Hematopoietic multipotent progenitor cell (in vitro differentiated cells): ENCODE results near the gene NKD1. TPM values are rescaled to one million over a fixed set of nuclear protein-coding genes. Genes with fewer than 3 reads are reported as not detected.
"Not testable (repeated sequence)": the region's sequence is repeated elsewhere in the genome, so short reads cannot be mapped to it uniquely, and the experiment has no call there.

Source experiments
- DNase-seq, 3 donors: peaks; one replicate each; pipeline ENCODE4 v3.0.0-alpha.2; 2011 to 2015; ENCODE audit warnings: low read depth in 2 of 3, low spot score in 2 of 3
- total RNA-seq: library from RNA; depleted of rRNA; stranded (reverse); fragments of >200 nt; gene quantifications from one replicate; pipeline ENCODE4 v1.2.3, GENCODE V29; 2012

Gene NKD1, protein sequence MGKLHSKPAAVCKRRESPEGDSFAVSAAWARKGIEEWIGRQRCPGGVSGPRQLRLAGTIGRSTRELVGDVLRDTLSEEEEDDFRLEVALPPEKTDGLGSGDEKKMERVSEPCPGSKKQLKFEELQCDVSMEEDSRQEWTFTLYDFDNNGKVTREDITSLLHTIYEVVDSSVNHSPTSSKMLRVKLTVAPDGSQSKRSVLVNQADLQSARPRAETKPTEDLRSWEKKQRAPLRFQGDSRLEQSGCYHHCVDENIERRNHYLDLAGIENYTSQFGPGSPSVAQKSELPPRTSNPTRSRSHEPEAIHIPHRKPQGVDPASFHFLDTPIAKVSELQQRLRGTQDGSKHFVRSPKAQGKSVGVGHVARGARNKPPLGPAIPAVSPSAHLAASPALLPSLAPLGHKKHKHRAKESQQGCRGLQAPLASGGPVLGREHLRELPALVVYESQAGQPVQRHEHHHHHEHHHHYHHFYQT
- under 0.01 TPM for total RNA-seq

DNA sequence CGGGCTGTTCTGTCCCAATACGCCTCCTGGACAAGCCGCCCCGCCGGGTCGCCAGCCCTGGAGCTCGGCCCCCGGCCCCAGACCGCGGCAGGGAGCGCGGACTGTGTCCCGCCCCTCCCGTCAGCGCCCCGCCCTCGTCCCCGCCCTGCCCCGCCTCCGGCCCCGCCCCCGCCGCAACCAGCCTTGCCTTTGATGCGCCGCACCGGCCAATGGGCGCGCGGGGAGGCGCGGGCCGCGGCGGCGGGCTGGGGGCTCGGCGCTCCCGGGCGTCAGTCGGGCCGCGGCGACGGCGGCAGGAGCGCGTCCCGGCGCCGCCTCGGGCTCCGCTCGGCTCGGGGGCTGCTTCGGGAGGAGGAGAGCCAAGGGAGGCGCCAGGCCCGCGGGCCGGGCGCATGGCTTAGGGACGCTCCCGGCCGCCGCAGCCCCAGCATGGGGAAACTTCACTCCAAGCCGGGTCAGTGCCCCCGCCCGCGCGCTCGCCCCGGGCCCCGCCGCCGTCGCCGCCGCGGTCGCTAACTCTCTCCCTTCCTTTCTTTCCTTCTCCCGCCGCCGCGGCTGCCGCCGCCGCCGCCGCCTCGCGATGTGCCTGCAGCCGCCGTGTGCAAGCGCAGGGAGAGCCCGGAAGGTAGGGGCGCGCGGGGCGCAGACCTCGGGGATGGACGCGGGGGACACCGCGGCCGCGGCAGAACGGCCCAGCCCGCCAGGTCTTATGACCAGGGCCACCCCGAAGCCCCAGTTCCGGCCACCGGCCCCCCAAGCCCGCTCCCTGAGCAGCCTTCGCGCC lies at the start of gene NKD1:
TSS of gene NKD1 (plus strand) at position 272 of the 784 bp plus-strand sequence. CDS start at position 430, 158 bp downstream.
- DNase-seq = peak; percentile 50 to 62 (median 61)

DNA sequence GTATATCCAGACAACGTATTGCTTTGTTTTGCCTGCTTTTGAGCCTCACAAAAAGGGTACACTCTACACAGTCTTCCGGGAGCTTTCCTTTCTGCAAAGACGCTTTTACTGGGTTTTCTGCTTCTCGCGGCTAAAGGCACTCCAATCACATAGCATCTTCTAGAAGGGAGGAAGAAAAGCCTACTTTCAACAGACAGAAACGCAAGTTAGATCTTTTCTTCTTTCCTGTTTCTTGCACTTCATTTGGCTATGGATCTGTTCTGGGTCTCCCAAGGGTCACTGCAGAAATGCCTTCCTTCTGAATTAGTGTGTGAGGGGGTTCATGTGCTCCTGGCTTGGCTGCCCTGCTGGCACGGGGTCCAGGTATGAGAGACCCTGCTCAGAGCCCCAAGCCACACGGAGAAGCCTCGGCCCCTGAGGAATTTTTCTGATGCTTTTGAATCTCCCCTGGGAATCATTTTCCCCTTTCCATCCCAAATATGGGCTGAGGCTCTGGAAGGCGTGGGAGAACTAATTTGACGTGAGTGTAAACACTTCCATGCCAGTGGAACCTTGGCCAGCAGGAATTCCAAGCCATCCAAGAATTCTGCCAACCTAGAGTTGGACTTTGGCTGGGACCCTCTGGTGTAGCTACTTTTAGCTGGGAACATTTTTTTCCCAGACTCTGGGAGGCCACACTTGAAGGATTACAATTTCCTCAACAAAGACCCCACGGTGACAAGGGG lies 49.6 kb upstream of the NKD1 start:
- no peak for DNase-seq

DNA sequence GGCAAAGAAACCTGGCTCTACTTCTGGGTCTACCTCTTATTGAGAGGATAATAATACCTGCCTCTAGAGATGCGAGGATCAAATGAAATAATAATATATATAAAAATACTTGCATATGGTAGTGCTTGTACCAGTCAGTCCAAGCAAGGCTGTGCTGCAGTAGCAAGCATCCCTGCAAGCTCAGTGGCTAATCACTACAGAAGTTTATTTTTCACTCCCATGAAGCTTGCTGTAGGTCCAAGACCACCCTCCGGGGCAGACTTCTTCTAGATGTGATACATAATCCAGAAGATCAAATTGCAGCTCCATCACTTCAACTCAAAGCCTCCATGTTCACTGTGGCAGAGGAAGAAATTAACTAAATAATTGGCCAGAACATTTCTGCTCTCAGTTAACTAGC lies 48.9 kb upstream of the NKD1 start:
- no peak for DNase-seq

DNA sequence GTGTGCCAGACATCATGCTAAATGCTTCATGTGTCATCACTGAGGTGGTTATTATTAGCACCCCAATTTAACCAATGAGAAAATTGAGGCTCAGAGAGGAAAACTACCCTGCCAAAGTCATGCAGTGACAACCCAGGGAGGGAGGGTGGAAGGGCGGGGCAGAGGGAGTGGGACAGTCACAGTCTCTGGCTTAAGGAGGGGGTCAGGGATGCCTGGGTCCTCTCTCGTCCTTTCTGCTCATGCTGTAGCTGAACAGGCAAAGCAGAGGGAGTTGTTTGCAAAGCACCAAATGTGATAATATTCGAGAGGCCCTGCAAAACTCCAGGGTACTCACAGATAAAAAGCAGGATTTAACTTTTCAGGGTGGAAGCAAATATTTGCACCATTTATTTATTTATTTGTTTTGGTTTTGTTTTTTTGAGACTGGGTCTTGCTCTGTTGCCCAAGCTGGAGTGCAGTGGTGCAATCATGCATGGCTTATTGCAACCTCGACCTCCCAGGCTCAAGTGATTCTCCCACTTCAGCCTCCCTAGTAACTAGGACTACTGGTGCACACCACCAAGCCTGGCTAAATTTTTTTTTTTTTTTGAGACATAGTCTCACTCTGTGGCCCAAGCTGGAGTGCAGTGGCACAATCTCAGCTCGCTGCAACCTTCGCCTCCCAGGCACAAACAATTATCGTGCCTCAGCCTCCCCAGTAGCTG lies 47.9 kb upstream of the NKD1 start:
- DNase-seq = no peak

DNA sequence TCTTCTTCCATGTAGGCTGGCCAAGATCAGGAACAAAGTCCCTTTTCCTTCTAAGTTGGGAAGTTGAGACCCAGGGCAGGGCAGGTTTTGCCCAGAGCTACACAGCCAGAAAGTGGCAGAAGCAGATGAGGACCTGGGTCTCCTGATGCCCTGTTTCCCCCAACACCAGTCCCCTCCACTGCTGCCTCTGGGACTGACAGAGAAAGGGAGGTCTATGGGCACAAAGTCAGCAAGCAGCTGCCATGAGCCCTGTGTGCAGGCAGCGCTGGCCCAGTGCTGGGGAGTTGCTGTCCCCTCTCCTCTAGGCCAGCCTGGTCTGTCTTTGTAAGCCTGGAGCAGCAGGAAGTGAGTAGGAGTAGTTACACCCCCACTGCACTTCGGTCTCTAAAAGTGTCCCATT lies 46.9 kb upstream of the NKD1 start:
- DNase-seq = no peak

DNA sequence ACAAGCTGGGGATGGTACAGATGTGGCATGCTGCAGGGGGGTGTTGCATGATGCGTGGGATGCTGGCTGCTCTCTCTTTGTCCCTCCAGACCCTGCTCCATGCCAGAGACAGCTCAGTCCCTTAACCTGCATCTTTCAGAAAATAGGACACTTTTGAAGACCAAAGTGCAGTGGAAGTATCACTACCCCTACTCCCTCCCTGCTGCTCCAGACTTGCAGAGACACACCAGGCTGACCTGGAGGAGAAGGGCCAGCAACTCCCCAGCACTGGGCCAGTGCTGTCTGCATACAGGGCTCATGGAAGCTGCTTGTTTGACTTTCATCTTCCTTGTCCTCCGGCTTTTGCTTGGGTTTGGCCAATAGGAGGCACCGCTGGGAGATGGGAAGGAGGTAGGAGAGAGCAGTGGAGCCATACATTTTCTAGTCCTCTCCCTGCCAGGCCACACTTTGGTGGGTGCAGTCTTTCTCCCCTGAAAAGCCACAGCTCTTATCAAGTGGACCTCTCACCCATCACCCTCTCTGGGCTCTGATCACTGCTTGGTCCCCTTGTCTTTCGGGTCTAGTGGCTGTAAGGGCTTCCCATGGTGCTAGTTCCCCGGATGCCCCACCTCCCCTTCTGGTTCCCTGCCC lies 46.1 kb upstream of the NKD1 start:
- no peak for DNase-seq

DNA sequence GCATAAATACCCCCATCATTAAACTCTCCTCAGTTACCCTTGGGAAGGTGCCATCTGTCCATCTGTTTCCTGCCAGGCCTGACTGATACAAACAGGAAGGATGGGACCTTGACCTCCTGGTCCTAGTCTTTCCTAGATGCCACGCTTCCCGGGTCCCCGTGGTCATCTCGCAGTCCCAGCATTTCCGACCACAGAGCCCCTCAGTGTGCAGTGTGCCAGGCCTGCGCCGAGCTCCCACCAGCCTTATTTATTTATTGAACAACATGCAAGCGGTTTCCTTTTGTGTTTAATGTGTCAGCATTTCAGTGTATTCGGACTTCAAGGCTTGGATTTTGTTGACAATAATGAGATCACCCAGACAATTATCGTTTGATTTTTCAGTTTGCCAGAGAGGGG lies 45.6 kb upstream of the NKD1 start:
- no peak for DNase-seq

DNA sequence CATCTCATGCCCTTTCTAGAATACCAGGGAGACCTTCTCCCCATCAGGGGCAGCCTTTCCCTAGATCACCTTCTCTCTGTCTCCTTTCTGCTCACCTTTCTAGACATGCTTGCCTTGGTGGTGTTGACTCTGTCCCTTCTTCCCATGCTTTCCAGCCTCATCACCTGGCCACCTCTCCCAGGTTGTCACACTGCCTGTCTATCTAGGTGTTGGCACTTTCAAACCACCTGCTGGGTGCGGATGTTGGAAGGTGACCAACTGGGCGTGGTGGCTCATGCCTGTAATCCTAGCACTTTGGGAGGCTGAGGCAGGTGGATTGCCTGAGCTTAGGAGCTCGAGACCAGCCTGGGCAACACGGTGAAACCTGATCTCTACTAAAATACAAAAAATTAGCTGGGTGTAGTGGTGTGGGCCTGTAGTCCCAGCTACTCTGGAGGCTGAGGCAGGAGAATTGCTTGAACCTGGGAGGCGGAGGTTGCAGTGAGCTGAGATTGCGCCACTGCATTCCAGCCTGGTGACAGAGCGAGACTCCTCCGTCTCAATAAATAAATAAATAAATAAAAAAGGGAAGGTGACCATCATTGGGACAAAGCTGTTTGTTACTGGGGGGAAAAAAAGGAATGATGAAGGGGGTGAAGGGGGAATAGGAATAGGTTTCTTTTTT lies 44.2 kb upstream of the NKD1 start:
- not testable (repeated sequence) for DNase-seq

DNA sequence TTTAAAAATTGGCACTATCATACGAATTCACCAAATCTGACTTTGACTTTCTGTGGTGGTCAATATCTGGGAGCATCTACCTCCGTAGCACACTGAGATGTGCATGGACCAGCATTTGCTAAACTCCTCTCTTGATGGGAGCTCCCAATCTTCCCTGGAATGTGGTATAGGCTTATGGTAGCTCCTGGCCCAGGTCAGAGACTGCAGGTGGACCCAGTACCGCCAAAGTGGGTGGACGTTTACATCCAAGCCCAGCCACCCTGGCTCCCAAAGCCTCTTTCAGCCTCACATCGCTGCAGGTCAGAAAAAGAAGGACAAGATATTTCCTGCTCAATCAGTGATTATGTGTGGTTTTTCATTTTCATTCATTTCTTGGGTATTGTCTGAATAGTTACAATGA lies 43.1 kb upstream of the NKD1 start:
- no peak for DNase-seq

DNA sequence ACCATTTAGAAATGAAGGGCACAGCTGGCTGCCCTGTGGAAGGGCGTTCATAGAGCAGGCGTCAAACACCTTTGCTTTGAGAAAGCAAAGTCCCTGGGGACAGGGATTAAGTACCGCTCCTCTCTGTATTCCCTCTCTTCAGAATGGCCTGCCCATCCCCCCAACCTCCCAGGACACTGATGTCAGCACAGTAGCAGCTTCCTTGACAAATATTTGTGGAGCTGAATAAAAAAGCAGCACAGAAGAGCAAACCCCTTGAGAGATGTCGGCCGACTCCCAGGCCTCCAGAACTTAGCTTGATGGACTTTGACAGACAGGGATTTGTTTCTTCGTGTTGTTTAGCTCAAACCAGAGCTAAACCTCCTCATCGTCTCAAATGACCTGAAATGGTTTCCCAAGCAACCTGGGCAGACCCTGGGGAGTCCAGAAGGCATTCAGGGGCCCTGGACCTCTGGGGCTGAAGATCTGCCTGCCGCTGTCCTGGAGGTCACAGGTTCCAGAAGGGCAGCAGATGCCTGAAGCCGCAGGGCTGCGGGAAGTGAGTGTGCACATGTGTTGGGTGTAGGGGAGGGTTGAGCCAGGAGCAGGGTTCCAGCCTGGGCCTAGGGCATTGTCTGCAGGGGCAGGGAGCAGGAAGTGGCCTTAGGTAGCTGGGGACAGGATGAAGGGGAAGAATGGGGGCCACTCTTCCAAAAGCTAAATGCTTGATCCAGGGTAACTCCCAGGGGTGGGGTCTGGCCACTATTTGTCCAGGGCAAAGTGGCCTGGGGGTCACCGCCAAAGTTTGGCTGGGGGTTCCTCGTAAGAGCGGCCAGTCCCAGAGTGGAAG lies 42.3 kb upstream of the NKD1 start:
- DNase-seq = no peak

DNA sequence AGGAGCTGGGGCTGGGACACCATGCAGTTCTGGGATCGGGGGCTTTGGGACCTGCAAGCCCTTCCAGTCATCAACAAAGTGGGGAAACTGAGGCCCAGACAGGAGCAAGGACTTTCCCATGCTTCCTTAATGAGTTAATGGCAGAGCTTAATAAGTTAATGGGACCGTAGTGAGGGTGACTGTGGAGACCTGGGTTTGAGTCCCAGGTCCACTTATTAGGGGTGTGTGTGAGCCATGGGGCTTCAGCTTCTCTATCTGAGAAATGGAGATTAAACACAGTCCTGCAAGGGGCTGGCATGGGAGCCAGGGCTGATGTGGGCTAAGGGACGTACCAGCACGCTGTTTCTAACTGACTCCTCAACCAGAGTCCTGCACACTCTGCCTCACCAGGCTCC lies 41.7 kb upstream of the NKD1 start:
- no peak for DNase-seq

DNA sequence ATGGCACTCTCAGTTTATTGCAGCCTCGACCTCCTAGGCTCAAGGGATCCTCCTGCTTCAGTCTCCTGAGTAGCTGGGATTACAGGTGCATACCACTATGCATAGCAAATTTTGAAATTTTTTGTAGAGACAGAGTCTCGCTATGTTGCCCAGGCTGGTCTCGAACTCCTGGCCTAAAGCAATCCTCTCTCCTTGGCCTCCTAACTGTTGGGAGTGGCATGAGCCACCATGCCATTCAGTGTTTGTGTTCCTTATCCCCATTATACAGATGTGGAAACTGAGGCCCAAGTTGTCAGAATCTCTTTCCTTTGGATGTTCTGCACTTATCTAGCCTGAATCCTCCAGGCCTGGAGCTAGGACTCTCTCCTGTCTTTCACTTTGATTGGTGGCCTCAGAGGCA lies 40.8 kb upstream of the NKD1 start:
- DNase-seq = no peak

DNA sequence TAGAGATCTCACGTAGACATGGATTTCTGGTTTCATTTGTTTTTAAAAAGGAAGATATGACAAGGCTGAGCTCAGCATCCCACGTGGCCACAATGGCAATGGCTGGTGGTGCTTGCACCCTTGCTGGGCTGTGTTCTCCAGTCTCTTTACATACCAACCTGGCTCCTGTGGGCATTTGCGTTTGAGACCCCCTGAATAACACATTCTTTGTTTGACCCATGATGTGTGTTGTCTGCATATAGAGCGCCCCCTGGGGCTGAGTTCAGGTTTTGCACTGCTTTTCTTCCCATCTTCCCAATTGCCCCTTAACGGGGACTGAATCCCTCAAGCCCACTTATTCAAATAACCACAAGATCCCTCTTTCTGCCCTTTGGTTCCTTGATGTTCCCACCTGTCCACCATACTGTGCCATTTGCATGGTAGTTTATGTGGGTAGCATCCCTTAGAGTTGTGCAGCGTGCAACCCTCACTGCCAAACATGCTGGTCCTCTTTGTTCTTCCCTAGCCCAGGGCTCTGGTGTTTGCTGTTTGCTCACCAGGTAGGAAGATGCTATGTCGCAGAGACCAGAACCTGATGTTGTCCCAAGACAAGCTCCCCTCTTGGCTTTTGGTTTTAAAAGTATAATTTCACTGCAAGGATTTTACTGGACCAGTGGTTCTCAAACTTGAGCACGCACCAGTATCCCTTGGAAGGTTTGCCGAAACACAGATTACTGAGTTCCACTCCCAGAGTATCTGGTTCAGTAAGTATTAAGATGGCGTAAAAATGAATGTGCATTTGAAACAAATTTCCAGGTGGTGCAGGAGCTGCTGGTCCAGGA lies 38.5 kb upstream of the NKD1 start:
- DNase-seq = peak; percentile 4 to 10 (median 6)

DNA sequence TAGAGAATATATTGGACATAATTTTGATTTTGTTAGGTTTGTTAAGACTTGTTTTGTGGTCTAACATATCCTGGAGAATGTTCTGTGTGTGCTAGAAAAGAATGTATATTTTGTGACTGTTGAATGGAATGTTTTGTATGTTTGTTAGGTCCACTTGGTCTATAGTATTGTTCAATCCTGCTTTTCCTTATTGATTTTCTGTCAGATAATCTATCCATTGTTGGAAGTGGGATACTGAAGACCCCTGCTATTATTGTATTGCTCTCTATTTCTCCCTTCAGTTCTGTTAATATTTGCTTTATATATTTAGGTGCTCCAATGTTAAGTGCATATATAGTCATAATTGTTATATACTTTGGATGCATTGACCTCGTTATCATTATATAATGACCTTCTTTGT lies 33.0 kb upstream of the NKD1 start:
- DNase-seq = no peak

DNA sequence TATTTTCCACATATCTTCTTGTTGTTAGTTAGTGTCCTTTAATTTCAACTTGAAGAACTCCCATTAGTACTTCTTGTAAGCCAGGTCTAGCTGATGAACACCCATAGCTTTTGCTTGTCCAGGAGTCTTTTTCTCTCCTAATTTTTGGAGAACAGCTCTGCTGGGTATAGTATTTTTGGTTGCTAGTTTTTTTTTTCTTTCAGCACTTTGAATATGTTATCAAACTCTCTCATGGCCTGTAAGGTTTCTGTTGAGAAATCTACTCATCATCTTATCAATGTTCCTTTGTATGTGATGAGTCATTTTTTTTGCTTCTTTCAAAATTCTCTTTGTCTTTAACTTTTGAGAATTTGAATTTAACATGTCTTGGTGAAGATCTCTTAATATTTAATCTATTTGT lies 31.8 kb upstream of the NKD1 start:
- DNase-seq = no peak

DNA sequence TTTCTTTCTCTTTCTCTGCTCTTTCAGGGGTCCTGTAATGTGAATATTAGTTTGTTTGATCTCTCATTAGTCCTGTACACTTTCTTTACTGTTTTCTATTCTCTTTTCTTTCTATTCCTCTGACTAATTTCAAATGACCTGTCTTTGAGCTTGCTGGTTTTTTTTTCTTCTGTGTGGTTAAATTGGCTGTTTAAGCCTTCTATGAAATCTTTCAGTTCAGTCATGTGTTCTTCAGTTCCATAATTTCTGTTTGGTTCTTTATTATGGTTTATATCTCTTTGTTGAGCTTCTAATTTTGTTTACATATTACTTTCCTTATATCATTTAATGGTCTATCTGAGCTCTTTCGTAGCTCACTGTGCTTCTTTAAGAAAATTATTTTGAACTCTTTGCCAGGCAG lies 31.3 kb upstream of the NKD1 start:
- DNase-seq = no peak

DNA sequence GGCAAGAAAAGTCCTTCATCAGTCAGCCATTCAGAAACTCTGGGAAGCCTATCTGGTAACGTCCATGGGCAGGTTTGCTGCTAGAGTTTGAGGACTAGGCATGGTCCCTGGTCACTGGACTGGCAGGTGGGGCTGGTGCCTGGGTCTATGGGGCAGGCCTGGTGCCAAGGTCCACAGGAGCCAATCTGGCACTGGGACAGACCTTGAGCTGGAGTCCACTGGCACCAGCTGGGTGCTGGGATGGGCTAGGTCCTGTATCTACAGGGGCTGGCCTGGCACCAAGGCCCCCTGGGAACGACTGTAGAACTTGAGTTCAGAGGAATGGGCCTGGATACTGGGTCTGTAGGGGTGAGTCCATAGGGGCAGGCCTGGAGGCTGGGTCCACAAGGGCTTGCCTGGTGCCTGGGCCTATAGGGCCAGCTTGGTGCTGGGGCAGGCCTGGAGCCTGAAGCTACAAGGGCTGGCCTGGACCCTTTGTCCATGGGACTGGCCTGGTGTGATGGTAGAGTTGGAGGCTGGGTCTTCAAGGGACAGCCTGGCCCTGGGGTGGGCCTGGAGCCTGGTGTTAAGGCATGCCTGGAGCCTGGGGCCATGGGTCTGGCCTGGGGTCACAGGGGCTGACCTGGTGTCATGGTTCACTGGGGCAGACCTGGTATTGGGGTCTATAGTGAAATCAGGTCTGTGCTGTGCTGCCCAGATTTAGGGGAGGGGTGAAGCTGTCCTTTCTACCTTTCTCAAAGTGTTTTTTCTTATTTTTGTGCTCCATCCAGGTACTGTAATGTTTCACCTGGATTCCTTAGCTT lies 30.5 kb upstream of the NKD1 start:
- DNase-seq = no peak
